ENCODE data around the gene CDKN1C.

Gene CDKN1C

GRCh38 chr11:2841411-2842190, 44.0 kb downstream of the CDKN1C start:
- DNase-seq = no peak

GRCh38 chr11:2839395-2839943, 46.1 kb downstream of the CDKN1C start:
- DNase-seq = no peak

GRCh38 chr11:2838676-2839294, 46.8 kb downstream of the CDKN1C start:
- DNase-seq = no peak

GRCh38 chr11:2838091-2838490, 47.5 kb downstream of the CDKN1C start:
- DNase-seq = no peak

- DNase-seq = no peak
Measured at GRCh38 chr11:2837651-2838050, 47.9 kb downstream of the CDKN1C start.

GRCh38 chr11:2837096-2837601, 48.4 kb downstream of the CDKN1C start:
- no peak for DNase-seq

- DNase-seq = no peak
Measured at GRCh38 chr11:2836315-2837095, 49.1 kb downstream of the CDKN1C start.

GRCh38 chr11:2835751-2836150, 49.8 kb downstream of the CDKN1C start:
- no peak for DNase-seq

GRCh38 chr11:2835296-2835695, 50.3 kb downstream of the CDKN1C start:
- DNase-seq = no peak

GRCh38 chr11:2834503-2835273, 50.9 kb downstream of the CDKN1C start:
- no peak for DNase-seq

GRCh38 chr11:2833716-2834502, 51.7 kb downstream of the CDKN1C start:
- no peak for DNase-seq
